NOMO-1 (cell line): ENCODE data around the gene DNAJC11.

Source experiments
- DNase-seq, 2 experiments: peaks; one replicate each; lab custom pipeline; 2025; ENCODE audit not compliant: unreplicated experiment in 2 of 2; lab: John Stamatoyannopoulos, UW

The DNAJC11 gene

GRCh38 chr1:6628971-6629479 lies 72.6 kb downstream of the DNAJC11 start:
- no peak for DNase-seq

- DNase-seq: no peak
Measured at GRCh38 chr1:6627841-6628545, 73.6 kb downstream of the DNAJC11 start.

GRCh38 chr1:6627031-6627430 lies 74.6 kb downstream of the DNAJC11 start:
- no peak for DNase-seq

DNA sequence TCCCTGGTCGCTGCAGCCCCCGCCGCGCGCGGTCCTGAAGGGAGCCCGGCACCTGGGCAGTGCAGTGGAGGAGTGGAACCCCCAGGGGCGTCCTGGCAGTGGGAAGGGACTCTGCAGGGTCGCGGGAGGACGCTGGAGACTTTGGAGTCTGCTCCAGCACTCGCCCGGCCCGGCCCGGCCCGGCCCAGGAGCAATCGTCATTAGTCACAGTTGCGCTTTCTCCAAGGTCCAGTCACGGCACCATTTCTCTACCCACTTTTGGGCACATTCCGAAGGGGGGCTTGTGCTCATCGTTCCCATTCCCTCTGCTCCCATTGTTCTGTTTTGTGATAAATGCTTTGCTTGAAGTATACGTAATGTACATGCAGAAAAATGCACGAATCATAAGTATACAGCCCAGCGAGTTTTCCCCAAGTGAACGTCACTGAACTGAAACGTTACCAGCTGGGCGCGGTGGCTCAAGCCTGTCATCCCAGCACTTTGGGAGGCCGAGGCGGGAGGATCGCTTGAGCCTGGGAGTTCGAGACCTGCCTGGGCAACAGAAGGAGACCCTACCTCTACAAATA lies 75.9 kb downstream of the DNAJC11 start:
- DNase-seq: no peak

- DNase-seq: peak; percentile 62 to 71
Measured at GRCh38 chr1:6624710-6625583, 76.7 kb downstream of the DNAJC11 start, which contains the start of gene THAP3. THAP3 (plus strand) TSS chr1:6624868; CDS start chr1:6625219, 351 bp downstream.

DNA sequence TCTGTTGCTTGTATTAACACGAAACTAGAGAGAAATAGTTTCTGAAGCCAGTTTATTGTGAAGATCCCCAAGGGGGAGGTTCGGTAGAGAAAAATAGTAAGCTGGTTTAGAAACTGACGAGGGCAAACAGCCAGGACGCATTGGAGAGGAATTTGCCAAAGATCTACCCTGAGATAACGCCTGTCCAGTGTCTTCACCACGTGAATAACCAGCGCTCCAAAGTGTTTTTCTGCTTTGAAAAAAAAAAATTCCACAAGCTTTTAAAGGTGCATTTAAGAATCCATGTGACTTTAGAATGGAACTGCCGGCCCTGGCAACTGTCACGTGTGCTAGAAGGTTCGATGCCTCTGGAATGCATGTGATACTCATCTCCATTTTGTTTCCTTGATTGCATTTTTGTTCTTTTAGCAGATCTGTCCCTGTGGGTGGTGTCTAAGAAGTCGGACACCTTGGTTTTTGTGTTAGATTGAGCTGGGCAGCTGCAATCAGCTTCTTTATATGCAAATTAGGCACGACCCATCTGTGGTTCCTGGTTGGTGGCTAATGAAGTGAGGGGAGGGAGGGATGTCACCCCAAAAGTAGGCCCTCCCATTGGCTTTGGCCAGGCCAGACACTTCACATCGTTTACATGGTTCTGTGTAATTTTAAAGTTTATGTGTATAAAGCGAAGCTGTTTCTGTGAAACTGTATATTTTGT lies 78.2 kb downstream of the DNAJC11 start:
- DNase-seq: no peak

- no peak for DNase-seq
Measured at GRCh38 chr1:6622396-6623152, 79.0 kb downstream of the DNAJC11 start.

DNA sequence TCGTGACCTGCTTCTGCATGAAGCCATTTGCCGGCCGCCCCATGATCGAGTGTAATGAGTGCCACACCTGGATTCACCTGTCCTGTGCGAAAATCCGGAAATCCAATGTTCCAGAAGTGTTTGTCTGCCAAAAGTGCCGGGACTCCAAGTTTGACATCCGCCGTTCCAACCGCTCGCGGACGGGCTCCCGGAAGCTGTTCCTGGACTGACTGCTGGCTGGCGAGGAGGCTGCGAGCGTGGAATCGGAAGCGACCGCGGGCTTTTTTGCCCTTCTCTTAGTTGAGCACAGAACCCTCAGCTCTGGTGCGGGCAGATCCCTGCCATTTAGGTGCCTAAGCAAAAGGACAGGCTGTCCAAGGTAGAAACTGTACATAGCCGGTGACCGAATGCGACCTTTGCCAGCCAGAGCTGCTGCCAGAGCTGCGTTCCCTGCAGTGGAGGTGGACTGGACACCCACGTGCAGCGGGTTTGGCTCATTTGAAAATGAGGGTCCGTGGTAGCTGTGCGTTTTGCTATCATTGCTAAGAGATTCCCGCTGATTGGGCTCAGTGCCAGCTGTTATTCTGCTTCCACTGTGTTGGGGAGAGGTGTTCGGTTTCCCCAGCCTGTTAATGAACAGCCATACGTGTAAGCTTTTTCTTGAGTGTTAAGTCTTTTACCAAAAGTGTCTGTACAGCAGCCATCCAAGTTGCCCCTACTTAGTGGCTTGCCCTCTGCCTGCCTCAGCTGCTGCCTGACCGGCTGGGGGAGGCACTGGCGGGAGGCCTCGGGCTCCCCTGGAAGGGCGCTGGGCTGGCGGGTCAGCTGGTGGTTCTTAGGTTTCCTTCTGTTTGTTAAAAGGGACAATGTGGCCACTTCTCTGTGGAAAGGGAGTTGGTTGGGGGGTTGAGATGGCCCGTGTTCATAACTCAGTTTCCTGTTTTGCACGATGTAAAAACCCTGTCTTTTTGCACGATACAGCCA lies 79.9 kb downstream of the DNAJC11 start:
- no peak for DNase-seq

DNA sequence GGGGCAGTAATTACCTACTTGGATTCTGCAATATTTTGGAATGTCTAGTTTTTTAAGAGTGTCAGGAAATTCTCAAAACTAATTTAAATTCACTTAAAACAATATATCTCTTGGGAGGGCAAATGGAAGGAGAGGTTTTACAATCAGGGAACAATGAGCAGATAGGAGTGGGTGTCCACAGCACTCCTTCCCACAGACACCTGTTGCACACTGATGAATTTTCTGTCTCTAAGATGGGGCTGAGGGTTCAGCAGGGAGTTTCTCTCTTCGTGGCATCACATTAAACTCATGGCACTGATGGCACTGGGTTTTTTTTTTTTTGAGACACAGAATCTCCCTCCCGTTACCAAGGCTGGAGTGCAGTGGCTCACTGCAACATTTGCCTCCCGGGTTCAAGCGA lies 82.6 kb downstream of the DNAJC11 start:
- no peak for DNase-seq

DNA sequence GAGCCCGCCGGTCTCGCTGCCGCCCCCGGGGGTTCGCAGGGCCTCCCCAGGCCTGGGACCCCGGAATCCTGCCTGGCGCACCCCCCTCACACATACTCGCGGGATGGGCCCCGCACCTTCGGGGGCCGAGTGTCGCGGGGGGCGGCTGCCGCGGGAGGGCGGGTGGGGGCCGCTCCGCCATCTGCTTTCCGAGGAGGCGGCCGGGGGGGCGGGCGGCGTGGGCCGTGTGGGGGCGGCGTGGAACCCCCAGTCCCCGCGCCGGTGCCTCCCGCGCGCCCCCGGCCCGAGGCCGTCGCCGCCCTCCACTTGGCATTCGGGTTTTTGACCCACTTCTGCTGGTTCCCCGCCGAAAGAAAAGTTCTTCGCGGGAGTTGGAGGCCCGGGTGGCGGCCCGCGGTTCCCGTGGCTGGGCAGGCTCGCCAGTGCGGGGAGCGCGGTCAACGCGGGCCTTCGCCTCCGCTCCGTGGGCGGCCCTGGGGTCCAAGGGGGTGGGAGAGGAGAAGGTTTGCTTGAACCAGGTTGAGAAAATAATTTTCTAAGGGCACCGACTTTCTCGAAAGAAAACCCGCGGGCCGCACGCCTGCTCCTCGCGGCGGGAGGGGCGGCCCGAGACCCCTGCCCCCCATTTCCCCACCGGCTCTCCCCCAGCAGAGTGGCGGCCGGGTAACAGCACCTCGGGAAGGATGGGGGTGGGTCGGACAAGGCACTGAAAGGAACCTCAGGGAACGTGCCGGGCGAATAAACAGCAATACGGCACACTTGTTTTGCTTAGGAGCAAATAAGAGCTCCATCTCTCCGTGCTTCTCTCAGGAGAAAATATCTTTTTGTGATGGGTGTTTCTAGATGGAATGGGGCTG lies 86.5 kb downstream of the DNAJC11 start:
- no peak for DNase-seq

DNA sequence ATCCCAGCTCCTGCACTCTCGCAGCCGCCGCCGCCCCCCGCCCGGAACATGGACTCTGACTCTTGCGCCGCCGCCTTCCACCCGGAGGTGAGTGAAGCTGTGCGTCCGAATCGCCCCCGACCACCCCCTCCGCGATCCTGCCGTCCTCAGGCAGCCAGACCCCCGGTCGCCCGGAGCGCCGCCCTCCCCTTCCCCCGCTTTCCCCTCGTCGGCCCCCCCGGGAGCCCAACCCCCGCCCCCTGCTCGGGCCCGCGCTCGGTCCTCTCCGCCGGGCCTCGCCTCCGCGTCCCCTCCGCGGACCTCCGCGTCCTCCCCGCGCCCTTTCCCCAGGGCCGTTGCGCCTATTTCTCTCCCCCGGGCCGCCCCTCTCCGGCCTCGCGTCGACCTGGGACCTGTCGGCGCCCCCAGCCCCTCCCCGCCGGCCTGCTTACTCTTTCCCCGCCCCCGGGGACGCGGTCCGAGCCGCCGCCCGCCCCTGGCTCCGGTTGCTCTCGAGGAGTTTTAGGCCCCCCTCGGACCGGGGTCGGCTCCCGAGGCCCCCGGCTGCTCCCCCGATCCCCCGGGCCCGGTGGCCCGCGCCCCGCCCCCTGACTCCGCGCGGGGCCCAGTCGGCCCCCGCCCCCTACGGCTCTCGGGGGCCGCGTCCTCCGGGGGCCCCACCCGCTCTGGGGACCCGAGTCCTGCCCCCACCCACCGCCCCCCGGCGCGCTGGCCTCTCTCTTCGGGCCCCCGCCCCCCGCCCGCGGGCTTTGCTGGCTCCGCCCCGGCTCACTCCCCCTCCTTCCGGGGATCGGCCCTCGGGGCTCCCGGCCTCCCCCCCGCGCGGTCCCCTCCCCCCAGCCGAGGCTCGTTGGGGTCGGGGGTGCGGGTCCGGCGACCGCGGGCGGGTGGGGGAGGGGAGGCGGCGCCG lies 87.3 kb downstream of the DNAJC11 start:
- DNase-seq: no peak

DNA sequence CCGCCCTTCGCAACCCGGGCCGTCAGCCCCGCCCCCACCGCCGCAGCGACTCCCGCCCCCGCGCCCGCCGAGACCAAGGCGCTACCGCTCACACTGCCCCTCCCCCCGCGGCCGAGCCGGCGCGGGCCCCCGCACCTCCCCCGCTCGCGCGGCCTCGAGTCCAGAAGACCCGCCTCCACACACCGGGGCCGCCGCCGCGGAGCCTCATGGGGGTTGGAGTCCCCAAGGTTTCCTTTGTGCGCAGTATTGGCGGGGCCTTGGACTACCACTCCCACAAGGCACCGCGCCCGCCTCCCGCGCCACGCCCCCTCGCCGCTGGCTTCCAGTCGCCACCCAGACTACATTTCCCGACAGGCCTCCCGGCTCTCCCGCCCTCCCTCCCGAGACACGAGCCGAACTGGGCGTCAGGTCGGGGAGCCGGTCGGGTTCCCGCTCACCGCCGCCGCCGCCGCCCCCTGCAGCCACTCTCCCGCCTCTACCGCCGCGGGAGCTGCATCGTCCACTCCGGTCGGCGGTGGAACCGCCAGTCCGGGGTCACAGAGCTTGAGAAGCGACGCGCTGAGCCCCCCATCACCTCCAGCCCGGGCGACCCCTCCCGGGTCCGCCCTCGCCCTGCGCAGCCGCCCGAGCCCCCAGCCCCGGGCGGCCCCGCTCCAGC lies 88.1 kb downstream of the DNAJC11 start, which contains the start of gene PHF13:
Gene PHF13, plus strand, starts transcription at position 371 of the 658 bp plus-strand sequence. CDS start 336 bp downstream, outside the sequence.
- DNase-seq: peak; percentile 97 to 98

DNA sequence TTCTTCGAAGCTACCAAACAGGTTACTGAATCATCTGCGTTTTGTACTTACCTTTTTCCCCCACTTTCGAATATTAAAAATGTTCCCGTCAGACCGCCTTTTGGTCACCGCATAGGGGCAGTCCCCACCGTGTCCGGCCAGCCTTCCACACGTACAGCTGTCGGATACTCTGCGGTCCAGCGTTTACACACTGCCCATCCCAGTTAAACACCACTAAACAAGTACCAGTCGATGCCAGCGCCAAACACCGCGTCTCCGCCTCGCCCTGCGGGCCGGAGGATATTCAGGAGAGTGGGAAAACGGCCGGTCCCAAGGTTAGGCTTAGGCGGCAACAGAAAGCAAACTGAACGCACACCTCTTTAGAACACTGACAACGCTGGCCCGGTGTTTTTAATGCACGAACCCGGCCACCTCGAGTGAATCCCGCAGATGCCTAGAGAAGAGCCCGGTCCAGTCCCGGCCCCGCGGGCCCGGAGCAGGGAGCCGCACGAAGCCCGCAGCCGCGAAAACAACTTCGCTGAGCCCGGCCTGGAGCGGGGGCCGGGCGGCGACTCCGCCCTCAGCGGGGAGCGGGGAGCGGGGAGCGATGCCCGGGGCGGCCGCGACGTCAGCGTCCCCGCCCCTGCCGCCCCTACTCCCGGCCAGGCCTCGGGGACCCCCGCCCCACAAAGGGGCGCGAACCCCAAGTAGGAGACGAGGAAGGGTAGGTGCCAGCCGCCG lies 88.8 kb downstream of the DNAJC11 start:
- peak in 1 of 2 experiments; percentile 56 for DNase-seq

DNA sequence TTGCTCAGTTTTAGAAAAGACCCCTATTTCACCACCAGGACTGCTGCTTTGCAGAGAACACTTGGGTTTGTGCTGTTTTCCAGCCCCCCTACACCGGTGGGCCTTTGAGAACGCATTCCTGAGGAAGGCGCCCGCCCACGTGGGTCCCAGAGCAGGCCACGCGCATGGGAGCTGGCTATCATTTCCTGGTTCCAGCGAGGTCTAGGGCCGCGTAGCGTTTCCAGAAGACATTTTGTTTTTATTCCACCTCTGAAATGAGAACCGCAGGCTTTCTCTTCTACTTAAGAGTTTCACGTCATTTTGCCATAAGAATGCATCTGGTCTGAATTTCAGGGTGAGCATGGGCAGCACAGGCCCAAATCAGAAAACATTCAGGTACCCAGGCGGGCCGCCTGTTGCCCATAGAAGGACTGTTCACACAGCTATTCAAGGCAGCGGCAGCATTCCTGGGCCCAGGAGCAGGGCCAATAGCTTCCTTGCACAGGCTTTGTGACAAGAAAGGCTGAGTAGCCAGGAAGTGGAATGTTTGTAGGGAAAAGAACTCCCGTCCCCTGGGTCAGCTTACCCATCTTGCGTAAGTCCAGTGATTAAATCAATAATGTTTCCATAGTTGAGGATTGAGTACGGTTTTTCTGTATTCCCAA lies 97.6 kb downstream of the DNAJC11 start:
- no peak for DNase-seq

GRCh38 chr1:6603238-6603914 lies 98.2 kb downstream of the DNAJC11 start:
- DNase-seq: peak; percentile 49 to 66
